H1 (cell line): ENCODE data around the gene BBLN. TPM values are rescaled to one million over a fixed set of nuclear protein-coding genes. Genes with fewer than 3 reads are reported as not detected.

Experiments
- CTCF ChIA-PET: fragments of 300-600 bp; sonication (Branson Sonifier 250); formaldehyde crosslinking; loops from one replicate; lab custom pipeline; 2021; ENCODE audit not compliant: partially characterized antibody; lab: Charles Lee
- POLR2A ChIA-PET: fragments of 300-600 bp; sonication (Branson Sonifier 250); formaldehyde crosslinking; loops from one replicate; lab custom pipeline; 2021; ENCODE audit warnings: inconsistent platforms; ENCODE audit not compliant: partially characterized antibody; lab: Charles Lee
- DNase-seq, 2 experiments: peaks; one replicate each; pipeline versions ENCODE4 v3.0.0 to v3.0.0-alpha.2; 2010 to 2022; ENCODE audit warnings: low spot score in 2 of 2, low read depth in 1 of 2, mixed read lengths in 1 of 2
- FAIRE-seq: peaks from 2 replicates; lab custom pipeline; 2011; peaks lifted over from hg19 to GRCh38; lab: Jason Lieb, UNC
- H2AFZ ChIP-seq: 2 replicates; pipeline ENCODE4 v1.8.1; 2012; ENCODE audit warnings: low read length, inconsistent platforms
- H2AK5ac ChIP-seq: 2 replicates; pipeline ENCODE4 v1.6.1; 2013; ENCODE audit warnings: low read depth, low read length
- H2BK120ac ChIP-seq: replicated peaks from 2 replicates; pipeline ENCODE3; 2013; ENCODE audit warnings: low read depth, low read length, inconsistent platforms
- H2BK12ac ChIP-seq: 2 replicates; pipeline ENCODE4 v1.6.1; 2013; ENCODE audit warnings: low read depth, low read length
- H2BK15ac ChIP-seq: 2 replicates; pipeline ENCODE4 v1.6.1; 2013; ENCODE audit warnings: low read length
- H2BK20ac ChIP-seq: 2 replicates; pipeline ENCODE4 v1.6.1; 2013; ENCODE audit warnings: low read length
- H2BK5ac ChIP-seq: 2 replicates; pipeline ENCODE4 v1.6.1; 2013; ENCODE audit warnings: low read depth, low read length
- H3K14ac ChIP-seq: 2 replicates; pipeline ENCODE4 v1.6.1; 2013; ENCODE audit warnings: inconsistent platforms; ENCODE audit not compliant: insufficient read length
- H3K18ac ChIP-seq: 2 replicates; pipeline ENCODE4 v1.6.1; 2013; ENCODE audit warnings: low read length; ENCODE audit errors: extremely low read depth
- H3K23ac ChIP-seq: 2 replicates; pipeline ENCODE4 v1.6.1; 2013; ENCODE audit warnings: inconsistent platforms; ENCODE audit not compliant: insufficient read length
- H3K23me2 ChIP-seq: 2 replicates; pipeline ENCODE4 v1.6.1; 2013; ENCODE audit warnings: low read depth, low read length
- H3K27ac ChIP-seq: 2 replicates; pipeline ENCODE4 v1.6.1; 2011; ENCODE audit warnings: low read depth, low read length, inconsistent platforms
- H3K27me3 ChIP-seq, 4 experiments: replicated peaks in 1 of 4; 1 replicate in 1 of 4; 2 replicates in 3 of 4; pipeline versions ENCODE4 v1.6.1 to v1.8.1; 2011 to 2013; ENCODE audit warnings: low read length in 3 of 4, mild to moderate bottlenecking in 3 of 4, inconsistent platforms in 2 of 4, mixed read lengths in 2 of 4, moderate library complexity in 1 of 4; ENCODE audit not compliant: control insufficient read depth in 3 of 4, insufficient read depth in 3 of 4; ENCODE audit errors: extremely low read depth in 1 of 4
- H3K36me3 ChIP-seq, 4 experiments: 2 replicates each; pipeline versions ENCODE4 v1.6.1 to v1.8.1; 2011 to 2013; ENCODE audit warnings: mild to moderate bottlenecking in 4 of 4, low read length in 3 of 4, moderate library complexity in 2 of 4, control low read depth in 1 of 4, inconsistent platforms in 1 of 4; ENCODE audit not compliant: insufficient read depth in 4 of 4, control insufficient read depth in 2 of 4
- H3K4ac ChIP-seq: replicated peaks from 2 replicates; pipeline ENCODE3; 2013; ENCODE audit warnings: low read length, low read depth, mixed read lengths, inconsistent platforms; ENCODE audit not compliant: insufficient read length
- H3K4me1 ChIP-seq, 4 experiments: replicated peaks in 1 of 4; 1 replicate in 1 of 4; 2 replicates in 3 of 4; pipeline versions ENCODE4 v1.6.1 to v1.8.1; 2011 to 2013; ENCODE audit warnings: low read length in 3 of 4, inconsistent platforms in 2 of 4, mixed read lengths in 1 of 4; ENCODE audit not compliant: insufficient read depth in 4 of 4, control insufficient read depth in 3 of 4
- H3K4me2 ChIP-seq, 2 experiments: 2 replicates each; pipeline versions ENCODE4 v1.6.1 to v1.8.1; 2011 to 2013; ENCODE audit warnings: low read depth in 2 of 2, low read length in 2 of 2, control low read depth in 1 of 2, inconsistent platforms in 1 of 2, mild to moderate bottlenecking in 1 of 2; ENCODE audit not compliant: insufficient read depth in 1 of 2
- H3K4me3 ChIP-seq, 4 experiments: fragments of 200-600, 300-600 bp in 1 of 4; sonication (generic), shearing (Covaris generic), sonication (Bioruptor Twin) in 1 of 4; 2 replicates each; pipeline versions ENCODE4 v1.5.1 to v1.8.1; 2011 to 2016; ENCODE audit warnings: low read length in 4 of 4, low read depth in 3 of 4, control low read depth in 2 of 4, inconsistent platforms in 2 of 4, mild to moderate bottlenecking in 2 of 4, mixed read lengths in 1 of 4, moderate library complexity in 1 of 4; ENCODE audit not compliant: insufficient read depth in 2 of 4; ENCODE audit errors: extremely low read depth in 1 of 4
- H3K56ac ChIP-seq: replicated peaks from 2 replicates; pipeline ENCODE3; 2013; ENCODE audit warnings: low read depth, mild to moderate bottlenecking, mixed read lengths, low read length, inconsistent platforms; ENCODE audit not compliant: insufficient read length
- H3K79me1 ChIP-seq: 2 replicates; pipeline ENCODE4 v1.6.1; 2013; ENCODE audit warnings: low read depth, low read length, control low read depth
- H3K79me2 ChIP-seq, 2 experiments: 2 replicates each; pipeline versions ENCODE4 v1.6.1 to v1.8.1; 2012 to 2013; ENCODE audit warnings: low read length in 2 of 2, mild to moderate bottlenecking in 2 of 2, inconsistent platforms in 1 of 2; ENCODE audit not compliant: insufficient read depth in 2 of 2, control insufficient read depth in 1 of 2
- H3K9ac ChIP-seq, 4 experiments: replicated peaks in 1 of 4; 1 replicate in 1 of 4; 2 replicates in 3 of 4; pipeline versions ENCODE4 v1.6.1 to v1.8.1; 2011 to 2013; ENCODE audit warnings: low read depth in 3 of 4, low read length in 3 of 4, control low read depth in 2 of 4, mild to moderate bottlenecking in 2 of 4, moderate library complexity in 2 of 4, inconsistent platforms in 1 of 4; ENCODE audit errors: extremely low read depth in 1 of 4
- H3K9me3 ChIP-seq, 2 experiments: 2 replicates each; pipeline versions ENCODE4 v1.6.1 to v1.8.1; 2012 to 2013; ENCODE audit warnings: mild to moderate bottlenecking in 2 of 2, moderate library complexity in 2 of 2, control low read depth in 1 of 2, inconsistent platforms in 1 of 2, low read depth in 1 of 2, low read length in 1 of 2, mixed read lengths in 1 of 2; ENCODE audit not compliant: insufficient read depth in 2 of 2
- H4K20me1 ChIP-seq, 2 experiments: replicated peaks in 1 of 2; 2 replicates each; pipeline versions ENCODE3 to v1.8.1; 2011 to 2013; ENCODE audit warnings: inconsistent platforms in 2 of 2, low read length in 2 of 2, mild to moderate bottlenecking in 1 of 2; ENCODE audit not compliant: insufficient read depth in 2 of 2, control insufficient read depth in 1 of 2
- H4K5ac ChIP-seq: 2 replicates; pipeline ENCODE4 v1.6.1; 2013; ENCODE audit warnings: low read length, low read depth, mixed read lengths, inconsistent platforms; ENCODE audit not compliant: insufficient read length
- H4K8ac ChIP-seq: 2 replicates; pipeline ENCODE4 v1.8.0; 2013; ENCODE audit warnings: mild to moderate bottlenecking, moderate library complexity, low read length, inconsistent platforms; ENCODE audit not compliant: insufficient read depth; ENCODE audit errors: extremely low read depth
- H4K91ac ChIP-seq: replicated peaks from 2 replicates; pipeline ENCODE3; 2013; ENCODE audit warnings: low read length, mixed read lengths, inconsistent platforms; ENCODE audit not compliant: insufficient read length
- BACH1 ChIP-seq: IDR thresholded peaks from 2 replicates; pipeline ENCODE4 v1.6.1; 2012; ENCODE audit warnings: low read length, improper control_type of control experiment
- EP300 ChIP-seq, 2 experiments: IDR thresholded peaks; 1 replicate in 1 of 2; 2 replicates in 1 of 2; pipeline ENCODE4 v1.6.1; 2011 to 2012; ENCODE audit warnings: low read depth in 2 of 2, low read length in 2 of 2, mild to moderate bottlenecking in 2 of 2, borderline replicate concordance in 1 of 2, inconsistent platforms in 1 of 2, moderate library complexity in 1 of 2
- MAFK ChIP-seq: IDR thresholded peaks from 2 replicates; pipeline ENCODE4 v1.6.1; 2012; ENCODE audit warnings: low read depth, mild to moderate bottlenecking, improper control_type of control experiment, low read length
- SIRT6 ChIP-seq: IDR thresholded peaks from one replicate; pipeline ENCODE4 v1.7.1; 2012; ENCODE audit warnings: low read length, inconsistent platforms
- TEAD4 ChIP-seq: IDR thresholded peaks from 2 replicates; pipeline ENCODE4 v1.6.1; 2012; ENCODE audit warnings: low read depth, low read length, inconsistent platforms, mixed read lengths
- USF2 ChIP-seq: IDR thresholded peaks from 2 replicates; pipeline ENCODE4 v1.6.1; 2011; ENCODE audit warnings: low read length, improper control_type of control experiment
- WGBS, 2 experiments: shearing (Covaris generic) in 1 of 2; methylation state at CpG; one replicate each; pipeline versions ENCODE4 v1.1.6 to v1.1.7; 2013 to 2015; ENCODE audit warnings: low lambda C conversion rate in 2 of 2, mixed read lengths in 2 of 2, inconsistent platforms in 1 of 2, low coverage in 1 of 2, missing lambda C conversion rate in 1 of 2; ENCODE audit not compliant: insufficient replicate concordance in 2 of 2, insufficient coverage in 1 of 2, insufficient read length in 1 of 2; ENCODE audit errors: extremely low coverage in 1 of 2, missing lambda C conversion rate in 1 of 2; 5-methylcytosine and 5-hydroxymethylcytosine counted together
- polyA plus RNA-seq, 7 experiments: library from polyadenylated mRNA; depleted of rRNA in 3 of 7; stranded (reverse) in 5 of 7; unstranded in 2 of 7; fragments of >200 nt in 5 of 7; fragments of 200-250 nt in 2 of 7; gene quantifications; 1 replicate in 5 of 7; 2 replicates in 1 of 7; 4 replicates in 1 of 7; pipeline versions ENCODE4 v1.2.1 to v1.2.3, GENCODE V29; 2011 to 2013; ENCODE audit warnings: missing spikeins in 2 of 7, mixed read lengths in 2 of 7
- total RNA-seq: library from RNA; stranded (reverse); fragmentation: NEBNext Ultra II Directional; extraction: Animal tissue kit (Norgen Biotek cat#: 25700); gene quantifications from 2 replicates; pipeline ENCODE4 v1.2.1, GENCODE V29; 2021

The BBLN gene
- total and polyA plus RNA-seq, 2 of the 8 experiments (the other 6 are each of a cell fraction or from before 2014, with no cell fraction given) = 63.1 to 164 TPM

GRCh38 chr9:128188209-128188608, 28.1 kb downstream of the BBLN start:
- no peak overlapping the region for H2BK120ac ChIP-seq
- H2BK5ac ChIP-seq = no peak overlapping the region
- H3K27ac ChIP-seq = no peak overlapping the region
- H2BK20ac ChIP-seq = no peak overlapping the region
- no peak overlapping the region for H2AFZ ChIP-seq
- ChIA-PET POLR2A (no interaction called here), CTCF (interaction anchor here (0.7 to 1.7 kb wide), 3 partner anchors 15 to 153 kb away, joined by 3 to 4 read pairs (median 3); partner anchors contain the start of genes DNM1 and LCN2)
- WGBS, 2 experiments = 94% methylated on average over 1 of the region's 1 CpG; no CpG with 5 or more reads in 1 of the 2 experiments
- H3K4me2 ChIP-seq = no peak overlapping the region
- no peak overlapping the region for H2BK12ac ChIP-seq
- H4K5ac ChIP-seq = no peak overlapping the region
- H3K36me3 ChIP-seq = peaks cover 2 to 19% (median 6%) of the 10 kb centered on the region in 4 experiments; a peak in 5 of 8 replicates
- no peak for DNase-seq
- no peak overlapping the region for H3K9ac ChIP-seq
- no peaks in the 10 kb centered on the region for H3K9me3 ChIP-seq
- no peak overlapping the region for H3K4ac ChIP-seq
- no peak overlapping the region for H2AK5ac ChIP-seq
- peaks cover 0 to 11% (median 4%) of the 10 kb centered on the region in 4 experiments; a peak in 4 of 7 replicates for H3K4me1 ChIP-seq
- no peaks in the 10 kb centered on the region; the same call in 1 of the 2 replicates for H3K79me1 ChIP-seq
- no peak overlapping the region for H4K91ac ChIP-seq
- H4K20me1 ChIP-seq = peaks cover 0 to 6% of the 10 kb centered on the region in 2 experiments
- no peak overlapping the region for H3K56ac ChIP-seq
- no peak for FAIRE-seq
- H3K23ac ChIP-seq = no peak overlapping the region
- H3K14ac ChIP-seq = no peak overlapping the region
- no peak overlapping the region for H2BK15ac ChIP-seq
- H3K23me2 ChIP-seq = peaks cover 10% of the 10 kb centered on the region; the same call in 1 of the 2 replicates
- no peak overlapping the region for H4K8ac ChIP-seq
- no peak for TF ChIP-seq USF2
- no peak for TF ChIP-seq EP300 (IDR thresholded peaks at IDR 0.05; ENCODE audit: borderline replicate concordance in 1 of 2, low read depth in 2 of 2, low read length in 2 of 2)
- peak; percentile 69; the same call in 1 of the 2 replicates for TF ChIP-seq MAFK
- no peak for TF ChIP-seq TEAD4
- TF ChIP-seq SIRT6 = no peak
- no peak for TF ChIP-seq BACH1
- no peaks in the 10 kb centered on the region for H3K79me2 ChIP-seq
- H3K4me3 ChIP-seq = no peak overlapping the region
- H3K27me3 ChIP-seq = no peaks in the 10 kb centered on the region
- H3K18ac ChIP-seq = no peak overlapping the region
